ENCODE data around the gene HAO1.

GRCh38 chr20:7974785-7975435 lies 34.7 kb upstream of the HAO1 start:
- TF ChIP-seq CTCF (IDR thresholded peaks at IDR 0.05) (no peak), POLR2A (IDR thresholded peaks at IDR 0.05) (no peak), POLR2AphosphoS5 (IDR thresholded peaks at IDR 0.05) (no peak), EP300 (IDR thresholded peaks at IDR 0.05) (no peak)
